HepG2 (cell line): ENCODE data around the gene CHMP6. TPM values are rescaled to one million over a fixed set of nuclear protein-coding genes. Genes with fewer than 3 reads are reported as not detected.

Experiments used
- ATAC-seq: fragments of 200-7000 bp; cut with Tn5 transposase; 3 replicates; pipeline ENCODE4 v1.9.1; 2020; ENCODE audit warnings: mild to moderate bottlenecking, moderate library complexity
- BruUV-seq: library from RNA; stranded (reverse); fragments of 400-500 nt; replicated peaks from 2 replicates; lab custom pipeline; 2021; lab: Mats Ljungman, UMichigan
- CTCF ChIA-PET: fragments of 300-600 bp; formaldehyde crosslinking; extraction: SDS; loops from one replicate; lab custom pipeline; 2021; ENCODE audit warnings: low total read pairs, inconsistent platforms, low intra/inter-chr PET ratio; lab: Yijun Ruan, JAX
- POLR2A ChIA-PET: fragments of 350-600 bp; sonication (Branson Sonifier 250); formaldehyde crosslinking; loops from one replicate; lab custom pipeline; 2020; ENCODE audit warnings: antibody characterized with exemption, inconsistent platforms; lab: Yijun Ruan, JAX
- DNase-seq: peaks from one replicate; pipeline ENCODE4 v3.0.0-alpha.2; 2015; ENCODE audit warnings: low spot score
- FAIRE-seq: peaks from 3 replicates; lab custom pipeline; 2011; peaks lifted over from hg19 to GRCh38; lab: Jason Lieb, UNC
- H2AFZ ChIP-seq: one replicate; pipeline ENCODE4 v1.6.1; 2011; ENCODE audit warnings: low read length, inconsistent platforms
- H3K27ac ChIP-seq: fragments of 300-600 bp; 3 replicates; pipeline ENCODE4 v1.8.0; 2011; ENCODE audit warnings: mixed run types, mild to moderate bottlenecking, mixed read lengths, low read length, inconsistent platforms; ENCODE audit not compliant: insufficient read depth; ENCODE audit errors: extremely low read length
- H3K27me3 ChIP-seq, 2 experiments: fragments of 200-600 bp in 1 of 2; 2 replicates in 1 of 2; 3 replicates in 1 of 2; pipeline versions ENCODE4 v1.6.0 to v1.8.0; 2011; ENCODE audit warnings: low read length in 2 of 2, mild to moderate bottlenecking in 2 of 2, moderate library complexity in 2 of 2, inconsistent platforms in 1 of 2; ENCODE audit not compliant: insufficient read depth in 2 of 2, control insufficient read depth in 1 of 2
- H3K36me3 ChIP-seq, 2 experiments: fragments of 200-600 bp in 1 of 2; replicated peaks in 1 of 2; 2 replicates in 1 of 2; 3 replicates in 1 of 2; pipeline versions ENCODE4 v1.5.1 to v1.8.0; 2011; ENCODE audit warnings: low read length in 2 of 2, inconsistent platforms in 1 of 2; ENCODE audit not compliant: insufficient read depth in 2 of 2, control insufficient read depth in 1 of 2
- H3K4me1 ChIP-seq: 2 replicates; pipeline ENCODE4 v1.5.1; 2012; ENCODE audit warnings: low read length, inconsistent platforms; ENCODE audit not compliant: insufficient read depth
- H3K4me2 ChIP-seq: 2 replicates; pipeline ENCODE4 v1.6.0; 2011; ENCODE audit warnings: low read depth, low read length, inconsistent platforms
- H3K4me3 ChIP-seq, 3 experiments: fragments of 200-600 bp in 1 of 3; sonication (generic), shearing (Covaris generic) in 1 of 3; replicated peaks in 1 of 3; 2 replicates each; pipeline ENCODE4 v1.5.1; 2011 to 2016; ENCODE audit warnings: low read length in 3 of 3, inconsistent platforms in 2 of 3, low read depth in 2 of 3, mild to moderate bottlenecking in 2 of 3, control low read depth in 1 of 3, mixed read lengths in 1 of 3; ENCODE audit not compliant: insufficient read depth in 1 of 3
- H3K79me2 ChIP-seq: one replicate; pipeline ENCODE4 v1.6.1; 2011; ENCODE audit warnings: low read length, inconsistent platforms; ENCODE audit not compliant: insufficient read depth
- H3K9ac ChIP-seq: 2 replicates; pipeline ENCODE4 v1.6.0; 2011; ENCODE audit warnings: mild to moderate bottlenecking, low read depth, low read length, inconsistent platforms; ENCODE audit not compliant: insufficient read depth
- H3K9me3 ChIP-seq: 2 replicates; pipeline ENCODE4 v1.5.1; 2012; ENCODE audit warnings: mild to moderate bottlenecking, low read length
- H4K20me1 ChIP-seq: 2 replicates; pipeline ENCODE4 v1.6.0; 2011; ENCODE audit warnings: inconsistent platforms, mild to moderate bottlenecking, low read length, moderate library complexity; ENCODE audit not compliant: insufficient read depth
- AKAP8 ChIP-seq: sonication (generic); formaldehyde crosslinking; IDR thresholded peaks from 2 replicates; pipeline ENCODE4 v1.5.1; 2020; ENCODE audit warnings: mild to moderate bottlenecking, missing genetic modification reagents
- CTCF ChIP-seq: sonication (generic); formaldehyde crosslinking; IDR thresholded peaks from 2 replicates; pipeline ENCODE4 v1.5.0; 2020; ENCODE audit warnings: mild to moderate bottlenecking, missing genetic modification reagents, moderate library complexity
- SRSF9 ChIP-seq: fragments of 200-400 bp; formaldehyde crosslinking; IDR thresholded peaks from 2 replicates; pipeline ENCODE4 v1.6.1; 2018; ENCODE audit warnings: borderline replicate concordance, mild to moderate bottlenecking, low read depth, low read length; ENCODE audit not compliant: insufficient read depth, poor library complexity, severe bottlenecking
- ZBTB37 ChIP-seq: sonication (generic); formaldehyde crosslinking; IDR thresholded peaks from 2 replicates; pipeline ENCODE4 v1.4.0; 2020; ENCODE audit warnings: mild to moderate bottlenecking, missing genetic modification reagents
- ZNF124 ChIP-seq: sonication (generic); formaldehyde crosslinking; IDR thresholded peaks from 2 replicates; pipeline ENCODE4 v1.4.0; 2020; ENCODE audit warnings: missing genetic modification reagents
- WGBS: methylation state at CpG from one replicate; pipeline ENCODE4 v1.1.6; 2017; ENCODE audit warnings: low lambda C conversion rate; 5-methylcytosine and 5-hydroxymethylcytosine counted together
- in situ Hi-C: cut with HindIII; loops from 2 replicates; pipeline ENCODE4 v1.10.0; 2017; ENCODE audit warnings: low pct_unique_long_range_greater_than_20kb; ENCODE audit not compliant: extremely low pct_ligation_motif_present
- intact Hi-C: fragments of 100-400 bp; cut with micrococcal nuclease; formaldehyde crosslinking; loops from one replicate; pipeline ENCODE4 v1.10.0; 2022; ENCODE audit not compliant: unreplicated experiment
- polyA plus RNA-seq, 8 experiments: library from polyadenylated mRNA; depleted of rRNA in 3 of 8; stranded (reverse) in 7 of 8; unstranded in 1 of 8; fragments of >200 nt; fragmentation: Illumina TruSeq in 4 of 8; extraction: Trizol in 4 of 8; gene quantifications; 2 replicates each; pipeline versions ENCODE4 v1.2.1 to v1.2.3, GENCODE V29; 2011 to 2016; ENCODE audit warnings: low read depth in 4 of 8, missing spikeins in 1 of 8, mixed read lengths in 1 of 8; ENCODE audit not compliant: insufficient read depth in 1 of 8
- total RNA-seq, 5 experiments: library from RNA; depleted of rRNA; stranded (reverse); fragments of >200 nt; fragmentation: Illumina TruSeq; extraction: Trizol; gene quantifications; 2 replicates each; pipeline ENCODE4 v1.2.3, GENCODE V29; 2016; ENCODE audit warnings: low read depth in 1 of 5

Gene CHMP6
- total and polyA plus RNA-seq, 2 of the 13 experiments (the other 11 are each of a cell fraction or from before 2014, with no cell fraction given), result 11.1 to 24.2 TPM

- TF ChIP-seq ZBTB37 (no peak), SRSF9 (no peak), ZNF124 (CRISPR knock-in tag) (no peak)
- TF ChIP-seq, all 625 proteins: peak for 0
These were observed 43.3 kb upstream of the CHMP6 start (continued) for GRCh38 chr17:80948019-80948975.

GRCh38 chr17:80948976-80949450 lies 42.6 kb upstream of the CHMP6 start:
- Histone ChIP-seq H3K9ac (no peak overlapping the region), H2AFZ (no peak overlapping the region), H3K79me2 (no peaks in the 10 kb centered on the region), H3K36me3 (peaks cover 26 to 45% of the 10 kb centered on the region in 2 experiments; a peak in 4 of 5 replicates), H3K27me3 (no peaks in the 10 kb centered on the region), H4K20me1 (no peaks in the 10 kb centered on the region), H3K4me1 (no peaks in the 10 kb centered on the region), H3K9me3 (no peaks in the 10 kb centered on the region), H3K4me3 (no peak overlapping the region), H3K4me2 (no peak overlapping the region), H3K27ac (no peak overlapping the region)
- no TSS peak for BruUV-seq
- in situ Hi-C loops (no loop called here), intact Hi-C loops (no loop called here)
- no peak for DNase-seq
- no peak for FAIRE-seq
- CTCF ChIA-PET, result no interaction called here
- 0 out of 3 replicates have a peak, but pooled peaks have one; percentile 8 for ATAC-seq
- TF ChIP-seq CTCF (CRISPR knock-in tag) (peak; percentile 41), AKAP8 (CRISPR knock-in tag) (no peak)
- POLR2A ChIA-PET, result no interaction called here
- 79% methylated on average over 15 of the region's 16 CpGs for WGBS
